HCT116 (cell line): ENCODE measurements around the gene KIAA1549.

Source experiments
- CTCF ChIP-seq, 3 experiments: fragments of 200-600 bp in 1 of 3; sonication (generic) in 1 of 3; IDR thresholded peaks in 2 of 3; conservative IDR thresholded peaks in 1 of 3; 2 replicates each; pipeline ENCODE4 v1.5.1; 2012 to 2017; ENCODE audit warnings: low read depth in 2 of 3, low read length in 2 of 3, antibody characterized with exemption in 1 of 3, borderline replicate concordance in 1 of 3, control low read depth in 1 of 3, mild to moderate bottlenecking in 1 of 3, mixed read lengths in 1 of 3, mixed run types in 1 of 3, moderate library complexity in 1 of 3; ENCODE audit not compliant: insufficient read depth in 1 of 3
- EZH2 ChIP-seq: fragments of 200-600 bp; sonication (generic); IDR thresholded peaks from 2 replicates; pipeline ENCODE4 v1.6.1; 2017; ENCODE audit warnings: antibody characterized with exemption, mixed run types
- POLR2A ChIP-seq: IDR thresholded peaks from 2 replicates; pipeline ENCODE4 v1.7.0; 2011; ENCODE audit warnings: borderline replicate concordance; ENCODE audit not compliant: insufficient read depth, insufficient read length; ENCODE audit errors: extremely low read depth
- SIN3A ChIP-seq: IDR thresholded peaks from 2 replicates; pipeline ENCODE4 v1.6.1; 2012; ENCODE audit warnings: low read depth

- TF ChIP-seq CTCF (IDR thresholded peaks at IDR 0.05 in 2 of 3, conservative IDR thresholded peaks at IDR 0.05 in 1 of 3; ENCODE audit: borderline replicate concordance in 1 of 3, insufficient read depth in 1 of 3, low read depth in 2 of 3, low read length in 2 of 3): no peak
- TF ChIP-seq POLR2A: no peak
- no peak for TF ChIP-seq EZH2
- no peak for TF ChIP-seq SIN3A
These were observed 128.7 kb downstream of the KIAA1549 start for GRCh38 chr7:138852469-138852868.
